Right renal pelvis (tissue), 4 donors: ENCODE measurements around the gene ERC2. TPM values are rescaled to one million over a fixed set of nuclear protein-coding genes. Genes with fewer than 3 reads are reported as not detected.

ENCODE experiments used
- DNase-seq, 4 donors: peaks; one replicate each; pipeline ENCODE4 v3.0.0-alpha.2; 2013; ENCODE audit warnings: low read depth in 4 of 4, low spot score in 3 of 4, missing footprints in 1 of 4
- polyA plus RNA-seq, 4 donors: library from polyadenylated mRNA; unstranded; fragments of 120-200 nt; gene quantifications; one replicate each; pipeline ENCODE4 v1.2.1, GENCODE V29; 2013; ENCODE audit not compliant: insufficient read length in 4 of 4

The ERC2 gene
- polyA plus RNA-seq, 4 donors = 2.3 to 3.4 (median 3.0) TPM

DNA sequence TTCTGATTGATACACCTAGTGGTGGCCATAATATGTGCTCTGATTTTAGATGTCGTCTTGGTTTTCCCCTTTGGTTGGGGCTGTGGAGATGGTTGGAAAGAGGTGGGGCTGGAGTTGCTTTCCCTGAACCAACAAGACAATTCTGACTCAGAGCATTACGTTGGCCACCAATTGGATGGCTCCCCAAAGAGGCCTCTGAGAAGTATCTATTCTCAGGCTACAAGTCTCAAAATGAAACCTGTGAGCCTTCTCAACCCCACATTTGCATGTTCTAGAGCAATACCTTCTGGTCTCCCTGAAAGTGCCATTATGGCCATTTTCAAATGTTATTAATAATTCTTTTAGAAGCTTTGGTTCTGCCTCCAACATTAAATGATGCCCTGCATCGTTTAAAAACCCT, 792.8 kb downstream of the ERC2 start:
- no peak for DNase-seq

- DNase-seq = no peak
Observed at GRCh38 chr3:55673764-55674163, 794.5 kb downstream of the ERC2 start.

DNA sequence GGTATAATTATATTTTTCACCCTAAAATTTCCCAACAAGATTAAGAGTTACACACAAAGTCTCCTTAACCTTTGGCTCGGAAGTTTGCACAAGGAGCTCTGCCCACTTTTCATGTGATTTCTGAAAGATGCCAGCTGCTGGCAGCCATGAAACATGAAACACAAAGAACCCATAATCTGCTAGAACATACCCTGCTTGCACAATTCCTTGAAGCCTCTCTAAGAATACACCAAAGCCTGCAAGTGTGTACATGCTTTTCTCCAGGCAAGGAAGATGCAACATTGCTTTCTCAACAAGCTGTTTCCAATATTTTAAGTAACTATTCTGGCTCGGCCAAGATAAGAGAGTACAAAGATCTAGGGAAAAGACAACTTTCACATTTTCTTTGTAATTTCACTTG, 799.1 kb downstream of the ERC2 start:
- DNase-seq = no peak

DNA sequence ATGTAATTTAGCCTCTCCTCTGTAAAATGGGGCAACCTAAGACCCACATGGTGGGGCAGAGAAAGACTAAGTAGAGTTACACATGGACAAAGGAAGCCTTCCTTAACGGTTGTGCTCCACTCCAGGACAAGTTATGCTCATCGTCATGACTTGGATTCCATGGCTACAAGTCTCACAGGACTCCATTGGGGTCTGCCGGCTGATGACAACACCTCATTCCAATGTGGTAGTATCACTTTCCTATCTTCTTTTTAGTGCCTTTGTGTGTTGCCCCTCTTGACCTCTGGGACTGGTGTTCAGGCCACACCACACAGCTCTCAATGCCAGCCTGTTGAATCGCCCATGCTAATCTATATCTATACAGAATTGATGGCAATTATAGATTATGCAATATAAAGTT, 799.9 kb downstream of the ERC2 start:
- no peak for DNase-seq

GRCh38 chr3:55664387-55664786, 803.9 kb downstream of the ERC2 start:
- no peak for DNase-seq

DNA sequence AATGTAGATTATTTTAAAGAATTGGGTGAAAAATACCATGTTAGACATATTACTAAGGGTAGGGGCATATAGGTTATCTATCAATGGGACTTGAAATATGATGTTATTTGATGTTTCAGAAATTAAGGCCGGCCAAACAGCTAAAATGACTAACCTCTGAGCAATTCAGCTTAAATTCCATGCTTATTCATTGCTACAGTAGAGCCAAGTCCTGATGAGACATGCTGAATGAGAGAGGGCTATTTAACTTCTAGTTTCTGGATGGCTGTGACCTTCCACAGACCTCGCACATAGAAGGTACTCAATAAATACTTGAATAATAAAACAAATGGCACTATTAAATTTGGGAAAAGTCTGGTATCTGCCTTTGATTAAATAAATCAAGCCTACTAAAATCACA, 805.6 kb downstream of the ERC2 start:
- DNase-seq = no peak

DNA sequence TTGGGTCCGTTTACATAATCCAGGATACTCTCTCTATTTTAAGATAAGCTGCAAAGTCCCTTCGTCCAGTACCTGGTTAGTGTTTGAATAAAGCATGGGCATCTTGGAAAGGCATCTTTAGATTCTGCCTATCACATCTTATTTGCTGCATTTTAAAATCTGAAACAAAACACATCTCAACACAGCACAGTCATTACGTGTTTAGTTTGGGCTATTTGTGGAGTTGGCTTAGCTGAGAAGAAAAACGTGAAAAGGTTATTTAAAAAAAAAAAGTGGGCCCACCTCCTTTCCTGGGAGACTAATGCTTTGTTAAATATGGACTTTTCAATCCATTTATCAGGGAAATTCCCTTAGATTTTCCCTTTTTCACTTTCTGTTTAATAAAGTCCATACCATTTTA, 806.7 kb downstream of the ERC2 start:
- no peak for DNase-seq

- no peak for DNase-seq
Observed at GRCh38 chr3:55661141-55661540, 807.1 kb downstream of the ERC2 start.

- DNase-seq = no peak
Observed at GRCh38 chr3:55660642-55661041, 807.6 kb downstream of the ERC2 start.

- DNase-seq = no peak
Observed at GRCh38 chr3:55659701-55660100, 808.6 kb downstream of the ERC2 start.

- no peak for DNase-seq
Observed at GRCh38 chr3:55658690-55659562, 809.3 kb downstream of the ERC2 start.

DNA sequence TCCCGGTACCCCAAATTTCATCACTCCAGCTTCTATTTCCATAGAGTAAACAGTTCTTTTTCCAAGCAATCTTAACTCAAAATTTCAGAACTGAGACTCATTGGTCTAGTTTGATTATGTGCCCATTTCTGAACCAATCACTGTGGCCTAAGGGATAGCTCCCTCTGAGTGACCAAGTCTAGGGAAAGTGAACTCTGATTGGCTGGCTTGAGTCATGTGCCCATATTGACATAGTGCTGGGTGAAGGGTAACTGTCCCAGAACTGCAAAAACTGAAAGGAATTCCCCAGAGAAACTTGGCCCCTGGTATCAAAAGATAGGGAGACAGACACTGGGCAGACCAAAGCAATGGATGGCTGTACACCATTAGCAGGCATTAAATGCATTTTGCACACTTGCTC, 810.0 kb downstream of the ERC2 start:
- no peak for DNase-seq

DNA sequence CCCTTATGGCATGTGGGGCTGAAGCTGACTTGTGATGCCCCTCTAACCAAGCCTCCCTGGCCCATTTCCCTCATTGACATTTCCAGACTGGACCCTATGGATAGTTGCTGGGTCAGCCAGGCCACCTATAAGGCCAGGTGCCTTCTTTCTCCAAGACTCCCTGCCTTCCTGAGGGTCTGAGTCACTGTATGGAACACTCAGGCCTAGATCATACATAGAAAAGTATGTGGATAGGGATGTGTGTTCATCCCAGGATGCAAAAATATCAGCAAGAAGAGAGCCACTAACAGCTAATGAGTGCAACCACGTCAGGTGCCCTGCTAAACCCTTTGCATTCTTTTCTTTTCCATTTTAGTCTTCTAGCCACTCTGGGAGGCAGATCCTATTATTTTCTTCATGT, 812.7 kb downstream of the ERC2 start:
- DNase-seq = no peak

- DNase-seq = no peak
Observed at GRCh38 chr3:55654123-55654760, 814.0 kb downstream of the ERC2 start.

DNA sequence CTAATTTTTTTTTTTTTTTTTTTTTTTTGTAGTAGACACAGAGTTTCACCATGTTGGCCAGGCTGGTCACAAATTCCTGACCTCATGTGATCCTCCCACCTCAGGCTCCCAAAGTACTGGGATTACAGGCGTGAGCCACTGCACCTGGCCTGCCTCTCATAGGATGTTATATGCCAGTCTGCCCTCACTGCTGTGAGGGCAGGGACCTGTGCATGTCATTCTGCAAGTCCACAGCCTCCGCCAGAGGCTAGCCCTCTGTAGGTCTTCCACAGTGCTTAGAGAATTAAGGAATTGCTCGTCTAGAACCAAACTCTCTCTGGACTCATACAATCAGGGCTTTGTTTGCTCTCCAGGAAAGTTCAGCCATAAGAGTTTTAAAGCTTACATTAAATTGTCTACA, 817.3 kb downstream of the ERC2 start:
- no peak for DNase-seq

DNA sequence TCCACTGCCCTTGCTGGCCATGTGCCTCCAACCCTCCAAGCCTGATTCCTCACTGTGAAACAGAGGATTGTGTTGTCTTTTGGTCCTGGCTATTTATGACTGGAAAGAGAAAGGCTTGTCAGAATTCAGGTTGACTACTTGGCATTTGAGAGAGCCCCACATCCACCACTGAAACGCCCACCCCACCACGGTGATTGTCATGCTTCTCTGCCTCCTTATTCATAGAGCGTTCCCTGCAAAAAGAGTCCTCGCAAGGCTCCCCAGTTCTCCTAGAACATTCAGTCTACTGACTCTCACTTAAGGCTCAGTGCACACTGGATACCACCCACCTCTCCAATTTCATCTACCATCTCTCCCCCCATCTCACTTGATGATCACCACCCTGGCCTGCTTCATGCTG, 818.3 kb downstream of the ERC2 start:
- no peak for DNase-seq

DNA sequence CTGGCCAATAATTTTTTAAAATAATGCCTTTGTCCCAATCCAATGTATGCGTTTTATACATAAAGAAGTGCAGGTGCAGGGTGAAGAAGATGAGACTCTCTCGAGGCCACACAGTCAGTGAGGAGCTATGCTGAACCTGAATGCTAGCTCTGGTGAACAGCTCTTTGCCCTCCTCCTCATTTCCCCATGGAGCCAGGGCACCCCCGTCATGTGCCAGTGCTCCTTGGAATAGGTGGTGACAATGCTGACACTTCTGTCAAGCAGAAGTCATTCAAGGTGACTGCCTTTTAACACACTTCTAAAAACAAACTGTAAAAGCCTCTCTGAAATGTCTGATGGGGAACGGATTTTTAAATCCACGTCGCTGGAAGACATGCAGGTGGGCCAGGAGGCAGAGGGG, 818.7 kb downstream of the ERC2 start:
- no peak for DNase-seq

DNA sequence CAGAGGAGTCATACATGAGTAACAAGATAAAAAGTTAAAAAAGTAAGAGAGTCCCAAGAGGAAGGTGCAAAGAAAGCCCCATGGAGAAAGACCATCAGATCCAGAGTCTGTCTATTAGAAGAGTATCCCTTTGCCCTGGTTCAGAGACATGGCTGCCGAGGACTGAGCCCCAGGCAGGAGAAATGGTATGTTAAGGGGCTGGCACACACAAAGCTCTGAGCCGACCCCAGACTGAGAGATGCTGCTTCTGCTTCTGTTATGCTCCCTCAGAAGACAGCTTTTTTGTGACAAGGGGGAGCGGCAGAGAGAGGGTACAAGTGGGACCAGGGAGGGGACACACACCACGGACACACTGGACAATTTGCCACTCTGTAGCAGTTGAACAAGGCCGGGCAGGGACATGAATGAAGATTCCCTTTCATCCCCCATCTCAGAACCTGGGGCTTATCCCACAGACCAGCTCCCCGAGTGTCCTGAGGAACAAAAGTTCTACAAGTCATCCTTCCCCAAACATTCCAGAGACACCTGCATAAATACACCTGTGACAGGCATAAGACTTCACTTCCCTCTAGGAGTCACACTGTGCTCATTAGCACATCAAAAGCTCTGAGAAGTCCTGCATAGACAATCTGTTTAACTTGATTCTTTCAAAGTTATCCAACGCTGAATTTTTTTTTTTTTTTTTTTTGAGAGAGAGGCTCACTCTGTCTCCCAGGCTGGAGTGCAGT, 819.5 kb downstream of the ERC2 start:
- DNase-seq = no peak

DNA sequence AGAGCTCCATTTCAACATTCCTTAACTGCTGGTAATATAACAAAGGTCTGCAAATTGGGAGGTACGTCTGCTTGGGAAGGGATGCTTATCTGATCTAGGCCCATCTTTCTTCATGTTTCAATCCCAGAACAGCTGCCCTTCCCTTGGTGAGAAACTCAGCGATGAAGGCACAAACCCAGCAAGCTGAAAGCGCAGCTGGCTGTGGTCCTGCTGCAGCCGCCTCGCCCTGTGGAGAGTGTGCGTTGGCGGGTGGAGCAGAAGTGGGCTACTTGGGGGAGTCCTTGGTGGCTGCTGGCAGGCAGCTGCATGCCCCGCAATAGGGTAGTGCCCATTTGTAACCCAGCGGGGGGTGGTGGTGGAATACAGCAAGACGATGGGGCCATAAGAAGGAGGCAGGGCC, 820.6 kb downstream of the ERC2 start:
- DNase-seq = no peak

- no peak for DNase-seq
Observed at GRCh38 chr3:55647063-55647462, 821.2 kb downstream of the ERC2 start.

DNA sequence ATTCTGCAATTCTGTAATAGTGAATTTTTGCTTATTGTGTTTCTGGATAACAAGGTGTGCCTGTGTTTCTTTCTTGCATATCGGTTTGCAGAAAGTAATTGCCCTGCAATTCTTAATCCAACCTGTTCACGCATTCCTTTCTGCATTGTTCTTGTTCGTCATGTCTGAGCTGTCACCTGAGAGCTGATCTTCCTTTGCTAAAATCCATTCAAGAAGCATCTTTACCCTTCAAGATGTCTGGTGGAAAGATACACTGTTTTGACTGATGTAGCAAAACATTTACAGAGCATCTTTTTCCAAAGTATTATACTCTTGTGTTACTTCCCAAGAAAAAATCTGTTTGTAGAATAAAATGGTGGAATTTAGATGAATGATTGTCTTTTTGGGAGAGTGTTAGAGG, 822.1 kb downstream of the ERC2 start:
- no peak for DNase-seq

DNA sequence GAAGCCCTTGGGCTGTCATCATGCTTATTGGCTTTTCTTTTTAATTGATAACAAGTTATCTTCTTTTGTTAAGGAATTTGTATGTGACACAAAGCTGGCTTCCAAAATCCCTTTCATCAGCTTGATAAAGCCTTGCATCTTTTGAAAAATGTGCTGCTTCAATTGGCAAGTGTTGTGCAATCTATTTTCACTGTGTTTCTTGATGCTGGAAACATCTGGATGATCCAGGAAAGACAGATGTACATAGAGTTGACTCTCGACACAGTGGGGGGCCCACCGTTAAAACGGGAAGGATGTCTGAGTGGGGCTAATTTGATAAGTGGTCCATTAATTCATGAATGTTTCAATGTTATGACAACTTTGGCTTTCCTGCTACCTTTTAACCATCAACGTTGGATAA, 822.8 kb downstream of the ERC2 start:
- DNase-seq = no peak
